Skeletal muscle satellite cell (primary cell): ENCODE data around the gene APRT.
"Not testable (repeated sequence)": the region's sequence is repeated elsewhere in the genome, so short reads cannot be mapped to it uniquely, and the experiment has no call there.

ENCODE experiments used
- H3K27me3 ChIP-seq: 2 replicates; pipeline ENCODE4 v1.7.0; 2013; ENCODE audit warnings: low read length; ENCODE audit not compliant: control insufficient read depth, insufficient read depth
- H3K36me3 ChIP-seq: 2 replicates; pipeline ENCODE4 v1.7.0; 2013; ENCODE audit warnings: mild to moderate bottlenecking, control low read depth, low read length; ENCODE audit not compliant: insufficient read depth
- H3K4me1 ChIP-seq: 2 replicates; pipeline ENCODE4 v1.7.0; 2013; ENCODE audit warnings: low read length; ENCODE audit not compliant: control insufficient read depth, insufficient read depth
- H3K4me2 ChIP-seq: 2 replicates; pipeline ENCODE4 v1.7.0; 2013; ENCODE audit warnings: mild to moderate bottlenecking, low read length
- H3K4me3 ChIP-seq: 2 replicates; pipeline ENCODE4 v1.7.0; 2013; ENCODE audit warnings: low read length
- H3K9ac ChIP-seq: 2 replicates; pipeline ENCODE4 v1.7.0; 2013; ENCODE audit warnings: mild to moderate bottlenecking, low read depth, low read length, moderate library complexity
- H3K9me3 ChIP-seq: replicated peaks from 2 replicates; pipeline ENCODE4 v1.7.0; 2013; ENCODE audit warnings: mild to moderate bottlenecking, control low read depth, low read length

Gene APRT

GRCh38 chr16:88789594-88789993 lies 22.1 kb downstream of the APRT start:
- no peaks in the 10 kb centered on the region for H3K36me3 ChIP-seq
- H3K4me1 ChIP-seq, result peaks cover 3% of the 10 kb centered on the region
- H3K4me3 ChIP-seq, result no peak overlapping the region
- H3K9ac ChIP-seq, result no peak overlapping the region
- H3K9me3 ChIP-seq, result no peaks in the 10 kb centered on the region
- H3K27me3 ChIP-seq, result no peaks in the 10 kb centered on the region
- no peak overlapping the region for H3K4me2 ChIP-seq

GRCh38 chr16:88788749-88789148 lies 23.0 kb downstream of the APRT start:
- H3K9ac ChIP-seq, H3K36me3 ChIP-seq, H3K4me1 ChIP-seq, H3K4me3 ChIP-seq, H3K4me2 ChIP-seq, H3K9me3 ChIP-seq, H3K27me3 ChIP-seq: not testable (repeated sequence)

- H3K4me2 ChIP-seq, result no peak overlapping the region
- H3K36me3 ChIP-seq, result no peaks in the 10 kb centered on the region
- no peak overlapping the region for H3K4me3 ChIP-seq
- no peak overlapping the region for H3K9ac ChIP-seq
- peaks cover 10% of the 10 kb centered on the region for H3K4me1 ChIP-seq
- H3K9me3 ChIP-seq, result no peaks in the 10 kb centered on the region
- no peaks in the 10 kb centered on the region for H3K27me3 ChIP-seq
Measured at GRCh38 chr16:88787579-88788314, 24.0 kb downstream of the APRT start.

- H3K27me3 ChIP-seq, result no peaks in the 10 kb centered on the region
- peaks cover 31% of the 10 kb centered on the region for H3K4me1 ChIP-seq
Measured at GRCh38 chr16:88785106-88785924, 26.4 kb downstream of the APRT start, which contains the start of gene PIEZO1. TSS of gene PIEZO1 (minus strand) at chr16:88785220. CDS start at chr16:88784964, 256 bp downstream.

GRCh38 chr16:88784856-88785105 lies 26.9 kb downstream of the APRT start:
- Histone ChIP-seq H3K4me1 (peaks cover 36% of the 10 kb centered on the region), H3K4me3 (peak overlapping the region; percentile 81), H3K4me2 (peak overlapping the region; percentile 82), H3K27me3 (no peaks in the 10 kb centered on the region), H3K9ac (peak overlapping the region; percentile 89), H3K9me3 (no peaks in the 10 kb centered on the region), H3K36me3 (no peaks in the 10 kb centered on the region)

More at GRCh38 chr16:88785106-88785924, 26.4 kb downstream of the APRT start, which contains the start of gene PIEZO1:
- Histone ChIP-seq H3K4me2 (peak within 1 kb of the TSS; percentile 82), H3K4me3 (peak within 1 kb of the TSS; percentile 81), H3K9ac (peak within 1 kb of the TSS; percentile 89), H3K36me3 (no peaks in the 10 kb centered on the region), H3K9me3 (no peaks in the 10 kb centered on the region)

GRCh38 chr16:88784074-88784855 lies 27.5 kb downstream of the APRT start:
- Histone ChIP-seq H3K4me2 (peak overlapping the region; percentile 82), H3K4me3 (peak overlapping the region; percentile 81), H3K4me1 (peaks cover 41% of the 10 kb centered on the region), H3K27me3 (no peaks in the 10 kb centered on the region), H3K9me3 (no peaks in the 10 kb centered on the region), H3K9ac (peak overlapping the region; percentile 89), H3K36me3 (no peaks in the 10 kb centered on the region)

- Histone ChIP-seq H3K36me3 (no peaks in the 10 kb centered on the region), H3K4me3 (peak overlapping the region; percentile 81), H3K9me3 (no peaks in the 10 kb centered on the region), H3K4me2 (peak overlapping the region; percentile 82), H3K4me1 (peaks cover 49% of the 10 kb centered on the region), H3K27me3 (no peaks in the 10 kb centered on the region), H3K9ac (peak overlapping the region; percentile 89)
Measured at GRCh38 chr16:88783391-88784073, 28.2 kb downstream of the APRT start.

- peak overlapping the region; percentile 81 for H3K4me3 ChIP-seq
- no peaks in the 10 kb centered on the region for H3K27me3 ChIP-seq
- no peaks in the 10 kb centered on the region for H3K36me3 ChIP-seq
- peak overlapping the region; percentile 89 for H3K9ac ChIP-seq
- peak overlapping the region; percentile 82 for H3K4me2 ChIP-seq
- H3K9me3 ChIP-seq, result no peaks in the 10 kb centered on the region
- peaks cover 51% of the 10 kb centered on the region for H3K4me1 ChIP-seq
Measured at GRCh38 chr16:88782454-88783390, 29.0 kb downstream of the APRT start.

GRCh38 chr16:88781140-88782077 lies 30.3 kb downstream of the APRT start:
- Histone ChIP-seq H3K9ac (peak overlapping the region; percentile 44), H3K4me1 (peaks cover 58% of the 10 kb centered on the region), H3K4me2 (peak overlapping the region; percentile 82), H3K36me3 (peaks cover 4% of the 10 kb centered on the region), H3K9me3 (no peaks in the 10 kb centered on the region), H3K4me3 (peak overlapping the region; percentile 31), H3K27me3 (no peaks in the 10 kb centered on the region)
